ENCODE data around the gene TP53BP2. TPM values are rescaled to one million over a fixed set of nuclear protein-coding genes. Genes with fewer than 3 reads are reported as not detected.

The TP53BP2 gene
- total RNA-seq, 4 donors from 2014 or later, result 18.9 to 56.5 (median 34.7) TPM

DNA sequence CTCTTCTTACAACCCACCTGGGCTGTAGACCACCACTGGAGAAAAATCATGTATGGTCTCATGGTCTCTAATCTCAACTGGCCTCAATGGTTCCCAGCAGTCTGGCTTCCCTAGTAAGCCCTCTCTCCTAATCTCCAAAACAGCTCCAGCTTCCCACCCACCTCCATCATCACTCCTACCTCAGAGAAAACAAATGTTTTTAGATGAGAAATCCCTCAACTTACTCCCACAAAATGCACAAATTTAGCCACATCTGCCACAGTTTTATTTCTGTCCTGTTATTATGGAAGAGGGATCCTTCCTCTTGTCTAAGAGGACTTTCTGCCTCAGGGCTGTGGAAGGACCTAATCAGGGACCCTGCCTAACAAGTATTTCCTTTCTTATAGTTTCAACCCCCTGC lies 32.1 kb downstream of the TP53BP2 start:
- TF ChIP-seq, protein P1, sequence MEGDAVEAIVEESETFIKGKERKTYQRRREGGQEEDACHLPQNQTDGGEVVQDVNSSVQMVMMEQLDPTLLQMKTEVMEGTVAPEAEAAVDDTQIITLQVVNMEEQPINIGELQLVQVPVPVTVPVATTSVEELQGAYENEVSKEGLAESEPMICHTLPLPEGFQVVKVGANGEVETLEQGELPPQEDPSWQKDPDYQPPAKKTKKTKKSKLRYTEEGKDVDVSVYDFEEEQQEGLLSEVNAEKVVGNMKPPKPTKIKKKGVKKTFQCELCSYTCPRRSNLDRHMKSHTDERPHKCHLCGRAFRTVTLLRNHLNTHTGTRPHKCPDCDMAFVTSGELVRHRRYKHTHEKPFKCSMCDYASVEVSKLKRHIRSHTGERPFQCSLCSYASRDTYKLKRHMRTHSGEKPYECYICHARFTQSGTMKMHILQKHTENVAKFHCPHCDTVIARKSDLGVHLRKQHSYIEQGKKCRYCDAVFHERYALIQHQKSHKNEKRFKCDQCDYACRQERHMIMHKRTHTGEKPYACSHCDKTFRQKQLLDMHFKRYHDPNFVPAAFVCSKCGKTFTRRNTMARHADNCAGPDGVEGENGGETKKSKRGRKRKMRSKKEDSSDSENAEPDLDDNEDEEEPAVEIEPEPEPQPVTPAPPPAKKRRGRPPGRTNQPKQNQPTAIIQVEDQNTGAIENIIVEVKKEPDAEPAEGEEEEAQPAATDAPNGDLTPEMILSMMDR (IDR thresholded peaks at IDR 0.05; ENCODE audit: low read depth), result no peak

GRCh38 chr1:223811634-223812101 lies 34.1 kb downstream of the TP53BP2 start:
- TF ChIP-seq, protein P1 (IDR thresholded peaks at IDR 0.05; ENCODE audit: low read depth), result no peak

DNA sequence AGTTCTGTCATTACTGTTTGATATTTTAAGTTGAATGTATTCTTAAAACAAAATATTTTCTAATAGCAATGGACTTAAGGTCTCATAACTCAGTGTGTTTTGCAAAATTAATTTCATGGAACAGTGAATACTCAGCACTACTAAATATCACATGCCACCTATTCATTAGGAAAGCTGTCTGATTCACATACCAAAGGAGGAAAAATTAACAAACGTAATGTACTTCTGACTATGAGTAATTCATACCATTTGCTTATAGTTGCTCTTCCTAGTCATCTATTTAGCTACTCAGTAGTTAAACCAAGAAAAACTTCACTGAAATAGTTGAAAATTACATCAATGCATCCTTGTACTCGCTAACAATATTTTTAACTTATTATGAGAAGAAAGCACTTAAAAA lies 35.2 kb downstream of the TP53BP2 start:
- TF ChIP-seq, protein P1 (IDR thresholded peaks at IDR 0.05; ENCODE audit: low read depth), result no peak

GRCh38 chr1:223803211-223803610 lies 42.5 kb downstream of the TP53BP2 start:
- TF ChIP-seq, protein P1 (IDR thresholded peaks at IDR 0.05; ENCODE audit: low read depth), result no peak

- TF ChIP-seq, protein P1 (IDR thresholded peaks at IDR 0.05; ENCODE audit: low read depth), result no peak
Measured at GRCh38 chr1:223802602-223803001, 43.1 kb downstream of the TP53BP2 start.

DNA sequence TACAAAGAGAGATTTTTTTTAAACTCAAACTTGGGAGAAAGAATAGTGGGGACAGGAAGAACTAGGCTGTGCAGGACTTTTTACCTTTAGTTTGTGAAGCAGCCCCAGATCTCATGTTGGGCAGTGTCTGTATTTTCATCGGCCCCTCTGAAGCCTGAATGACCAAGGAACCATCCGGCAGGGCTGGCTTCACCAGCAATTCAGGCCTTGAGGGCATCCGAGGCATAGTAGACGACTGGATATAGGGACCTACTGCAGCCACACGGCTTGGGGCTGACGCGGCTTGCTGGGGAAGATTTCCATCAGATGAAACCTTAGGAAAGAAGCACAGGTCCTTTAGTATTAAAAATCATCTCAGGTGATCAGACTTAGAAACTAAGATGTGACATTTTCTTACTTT lies 43.7 kb downstream of the TP53BP2 start:
- TF ChIP-seq, protein P1 (IDR thresholded peaks at IDR 0.05; ENCODE audit: low read depth), result no peak

GRCh38 chr1:223796210-223796609 lies 49.5 kb downstream of the TP53BP2 start:
- TF ChIP-seq, protein P1 (IDR thresholded peaks at IDR 0.05; ENCODE audit: low read depth), result no peak
